Endothelial cell of umbilical vein (primary cell): ENCODE data around the gene SRRM2. TPM values are rescaled to one million over a fixed set of nuclear protein-coding genes. Genes with fewer than 3 reads are reported as not detected.

Experiments
- Bru-seq: library from RNA; stranded (reverse); fragments of 400-500 nt; gene quantifications from one replicate; lab custom pipeline; 2021; lab: Mats Ljungman, UMichigan
- BruChase-seq, 2 experiments: library from RNA; stranded (reverse); fragments of 400-500 nt; gene quantifications; one replicate each; lab custom pipeline; 2021; lab: Mats Ljungman, UMichigan
- BruUV-seq: library from RNA; stranded (reverse); fragments of 400-500 nt; replicated peaks from 2 replicates; lab custom pipeline; 2021; lab: Mats Ljungman, UMichigan
- CTCF ChIA-PET: fragments of 300-600, 350-600 bp; sonication (Branson Sonifier 250); formaldehyde crosslinking; loops from one replicate; lab custom pipeline; 2021; ENCODE audit warnings: antibody characterized with exemption, inconsistent platforms; lab: Charles Lee
- POLR2A ChIA-PET: fragments of 300-600, 350-600 bp; sonication (Branson Sonifier 250); formaldehyde crosslinking; loops from one replicate; lab custom pipeline; 2021; ENCODE audit warnings: antibody characterized with exemption, inconsistent platforms; lab: Charles Lee
- DNase-seq: peaks from one replicate; pipeline ENCODE4 v3.0.0-alpha.2; 2011; ENCODE audit warnings: low read depth, low spot score
- FAIRE-seq: peaks from 2 replicates; lab custom pipeline; 2011; peaks lifted over from hg19 to GRCh38; lab: Jason Lieb, UNC
- H2AFZ ChIP-seq: 2 replicates; pipeline ENCODE4 v1.6.0; 2012; ENCODE audit warnings: low read depth, low read length, control low read depth, inconsistent platforms
- H3K27ac ChIP-seq: 2 replicates; pipeline ENCODE4 v1.5.1; 2011; ENCODE audit warnings: low read depth, mild to moderate bottlenecking, control low read depth, low read length, moderate library complexity; ENCODE audit not compliant: insufficient read depth
- H3K27me3 ChIP-seq, 2 experiments: 2 replicates each; pipeline versions ENCODE4 v1.6.0 to v1.6.1; 2011; ENCODE audit warnings: low read length in 2 of 2, mixed read lengths in 1 of 2; ENCODE audit not compliant: control insufficient read depth in 2 of 2, insufficient read depth in 2 of 2
- H3K36me3 ChIP-seq, 2 experiments: 2 replicates in 1 of 2; 3 replicates in 1 of 2; pipeline ENCODE4 v1.5.1; 2011; ENCODE audit warnings: low read length in 2 of 2, mild to moderate bottlenecking in 1 of 2, moderate library complexity in 1 of 2; ENCODE audit not compliant: control insufficient read depth in 2 of 2, insufficient read depth in 2 of 2; ENCODE audit errors: extremely low read depth in 1 of 2
- H3K4me1 ChIP-seq: 3 replicates; pipeline ENCODE4 v1.5.1; 2011; ENCODE audit warnings: mild to moderate bottlenecking, low read length; ENCODE audit not compliant: control insufficient read depth, insufficient read depth; ENCODE audit errors: extremely low read depth
- H3K4me2 ChIP-seq: 2 replicates; pipeline ENCODE4 v1.6.1; 2011; ENCODE audit warnings: low read length, control low read depth, mixed read lengths; ENCODE audit not compliant: insufficient read depth
- H3K4me3 ChIP-seq, 3 experiments: fragments of 200-600 bp in 1 of 3; sonication (generic), shearing (Covaris generic) in 1 of 3; replicated peaks in 1 of 3; 2 replicates each; pipeline ENCODE4 v1.5.1; 2011 to 2016; ENCODE audit warnings: control low read depth in 3 of 3, low read length in 3 of 3, mild to moderate bottlenecking in 2 of 3, inconsistent platforms in 1 of 3, low read depth in 1 of 3, moderate library complexity in 1 of 3; ENCODE audit not compliant: insufficient read depth in 1 of 3
- H3K79me2 ChIP-seq: 2 replicates; pipeline ENCODE4 v1.6.0; 2012; ENCODE audit warnings: low read length, inconsistent platforms; ENCODE audit not compliant: control insufficient read depth, insufficient read depth
- H3K9ac ChIP-seq: replicated peaks from 2 replicates; pipeline ENCODE3; 2011; ENCODE audit warnings: low read length, control low read depth; ENCODE audit not compliant: insufficient read depth; ENCODE audit errors: extremely low read depth
- H3K9me1 ChIP-seq: replicated peaks from 3 replicates; pipeline ENCODE4 v1.6.0; 2011; ENCODE audit warnings: mild to moderate bottlenecking, low read length; ENCODE audit not compliant: control insufficient read depth, insufficient read depth; ENCODE audit errors: extremely low read depth
- H3K9me3 ChIP-seq: replicated peaks from 2 replicates; pipeline ENCODE4 v1.5.1; 2012; ENCODE audit warnings: low read length, inconsistent platforms; ENCODE audit not compliant: control insufficient read depth, insufficient read depth
- H4K20me1 ChIP-seq: replicated peaks from 2 replicates; pipeline ENCODE3; 2011; ENCODE audit warnings: mild to moderate bottlenecking, low read length; ENCODE audit not compliant: control insufficient read depth, insufficient read depth; ENCODE audit errors: extremely low read depth
- CTCF ChIP-seq, 2 donors: IDR thresholded peaks; 1 replicate in 1 of 2; 2 replicates in 1 of 2; pipeline ENCODE4 v1.5.1; 2011; ENCODE audit warnings: low read length in 2 of 2, mild to moderate bottlenecking in 2 of 2, moderate library complexity in 2 of 2, control low read depth in 1 of 2, inconsistent platforms in 1 of 2, low read depth in 1 of 2; ENCODE audit not compliant: insufficient read depth in 1 of 2; ENCODE audit errors: extremely low read depth in 1 of 2
- EZH2 ChIP-seq: IDR thresholded peaks from 2 replicates; pipeline ENCODE4 v1.6.1; 2012; ENCODE audit warnings: borderline replicate concordance, low read depth, mild to moderate bottlenecking, moderate library complexity, low read length, inconsistent platforms; ENCODE audit not compliant: severe bottlenecking
- JUN ChIP-seq: IDR thresholded peaks from 2 replicates; pipeline ENCODE4 v1.6.1; 2011; ENCODE audit warnings: borderline replicate concordance, low read depth; ENCODE audit not compliant: insufficient read length, insufficient read depth
- MAX ChIP-seq: IDR thresholded peaks from 2 replicates; pipeline ENCODE4 v1.6.1; 2011; ENCODE audit not compliant: insufficient read depth, insufficient read length
- MYC ChIP-seq: IDR thresholded peaks from one replicate; pipeline ENCODE4 v1.6.1; 2011; ENCODE audit warnings: mild to moderate bottlenecking, low read depth, low read length
- POLR2A ChIP-seq: IDR thresholded peaks from 2 replicates; pipeline ENCODE4 v1.6.1; 2012; ENCODE audit warnings: low read depth, mild to moderate bottlenecking, control low read depth, low read length
- POLR2AphosphoS5 ChIP-seq: IDR thresholded peaks from 2 replicates; pipeline ENCODE4 v1.6.1; 2012; ENCODE audit warnings: low read depth, mild to moderate bottlenecking, control low read depth, low read length, moderate library complexity; ENCODE audit not compliant: insufficient read depth
- dilution Hi-C: fragments of 300-500 bp; cut with MboI; formaldehyde crosslinking; loops from one replicate; pipeline ENCODE4 v1.15.0; 2019; ENCODE audit warnings: low sequenced_read_pairs; ENCODE audit not compliant: extremely low pct_ligation_motif_present
- intact Hi-C: fragments of 100-400 bp; cut with micrococcal nuclease; formaldehyde crosslinking; loops from one replicate; pipeline ENCODE4 v1.10.0; 2022
- long read RNA-seq: library from polyadenylated mRNA; stranded (forward); transcript quantifications from one replicate; pipeline ENCODE4 v2.0.0, GENCODE V29; 2021
- polyA minus RNA-seq, 3 experiments: library from RNA; depleted of rRNA, polyadenylated mRNA; stranded (reverse); fragments of >200 nt; gene quantifications; 1 replicate in 1 of 3; 2 replicates in 2 of 3; pipeline ENCODE4 v1.2.3, GENCODE V29; 2011
- polyA plus RNA-seq, 4 experiments: library from polyadenylated mRNA; depleted of rRNA in 3 of 4; stranded (reverse) in 3 of 4; unstranded in 1 of 4; fragments of >200 nt; gene quantifications; 2 replicates each; pipeline versions ENCODE4 v1.2.1 to v1.2.3, GENCODE V29; 2011 to 2012; ENCODE audit warnings: missing spikeins in 1 of 4
- total RNA-seq: library from RNA; stranded (reverse); gene quantifications from 2 replicates; pipeline ENCODE4 v1.2.3, GENCODE V29; 2021

The SRRM2 gene
- total RNA-seq (483 and 492 TPM in 2 replicates), polyA plus RNA-seq (270 and 296 TPM in 2 replicates), polyA minus RNA-seq (229 and 305 TPM in 2 replicates), Bru-seq, nascent RNA (percentile 97 among the genes with signal in this experiment), BruChase-seq, experiment 1, labeled RNA remaining after a 6-hour chase (percentile 100 among the genes with signal in this experiment), BruChase-seq, experiment 2, labeled RNA remaining after a 2-hour chase (percentile 100 among the genes with signal in this experiment)
- polyA plus RNA-seq (2011; cell fraction: cytosol; rRNA removed) = 169 and 220 TPM in 2 replicates
- polyA plus RNA-seq (2011; cell fraction: nucleus; rRNA removed) = 1,376 and 1,655 TPM in 2 replicates
- 372 and 395 TPM in 2 replicates for polyA plus RNA-seq (2012)
- 119 TPM for polyA minus RNA-seq (2011; cell fraction: cytosol; rRNA and poly(A)+ RNA removed)
- 325 and 340 TPM in 2 replicates for polyA minus RNA-seq (2011; cell fraction: nucleus; rRNA and poly(A)+ RNA removed)
- long read RNA-seq, partial matches to known transcripts = 6 of 91 reads
- long read RNA-seq, other reads (novel, unspliced or antisense) = 82 of 91 reads

GRCh38 chr16:2752035-2752849 lies at the start of gene SRRM2:
Gene SRRM2, plus strand, starts transcription at chr16:2752638. Its CDS starts 3,727 bp downstream, at chr16:2756365.
- peak within 1 kb of the TSS; percentile 91 to 96 (median 93) for H3K4me3 ChIP-seq
- H3K4me1 ChIP-seq = peaks cover 26% of the 10 kb centered on the region
- CTCF ChIA-PET = interaction anchor here (0.6 to 1.3 kb wide), 2 partner anchors 20 to 136 kb away, joined by 3 read pairs; no protein-coding TSS in a partner anchor
- POLR2A ChIA-PET = interaction anchor here (0.5 to 1.0 kb wide), 3 partner anchors 70 to 272 kb away, joined by 3 to 7 read pairs (median 4); partner anchors contain the start of gene KCTD5
- no peaks in the 10 kb centered on the region for H3K9me3 ChIP-seq
- TF ChIP-seq MYC (peak; percentile 75), JUN (no peak), POLR2A (peak; percentile 81), MAX (peak; percentile 40), CTCF (IDR thresholded peaks at IDR 0.05; ENCODE audit: extremely low read depth in 1 of 2, insufficient read depth in 1 of 2, low read depth in 1 of 2, low read length in 2 of 2) (no peak), POLR2AphosphoS5 (peak; percentile 94), EZH2 (no peak)
- H4K20me1 ChIP-seq = peaks cover 23% of the 10 kb centered on the region
- peaks cover 44% of the 10 kb centered on the region for H3K79me2 ChIP-seq
- DNase-seq = peak; percentile 98
- dilution Hi-C loops (no loop called here), intact Hi-C loops (loop anchor here (1.0 to 5.0 kb wide), 4 partner anchors 25 to 750 kb away; partner anchors contain the start of genes CLUAP1, ELOB and KCTD5)
- H3K27ac ChIP-seq = peak within 1 kb of the TSS; percentile 65
- H2AFZ ChIP-seq = peak within 1 kb of the TSS; percentile 36
- H3K9ac ChIP-seq = peak within 1 kb of the TSS; percentile 69
- H3K4me2 ChIP-seq = peak within 1 kb of the TSS; percentile 98
- peak; percentile 96 for FAIRE-seq
- BruUV-seq = no TSS peak
- no peaks in the 10 kb centered on the region for H3K9me1 ChIP-seq
- H3K27me3 ChIP-seq = no peaks in the 10 kb centered on the region
- peaks cover 2 to 3% of the 10 kb centered on the region in 2 experiments for H3K36me3 ChIP-seq
